ENCODE data around the gene KIF16B.

DNA sequence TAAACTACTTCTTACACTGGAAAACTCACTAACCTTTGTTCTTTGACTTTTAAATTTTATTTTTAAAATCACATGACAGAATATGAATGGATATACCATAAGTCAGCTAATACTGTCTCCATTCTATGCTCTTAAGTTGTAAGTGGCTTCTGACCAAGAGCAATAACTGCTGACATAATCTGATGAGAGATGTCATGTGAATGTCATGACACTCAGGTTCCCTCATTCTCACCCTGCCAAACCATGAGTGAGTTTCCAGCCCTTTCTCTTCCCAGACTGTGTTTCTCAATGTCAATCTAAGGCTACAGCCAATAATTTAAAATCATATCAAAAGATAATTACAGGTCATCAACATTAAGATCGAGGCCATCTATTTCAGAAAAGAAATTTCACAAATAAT, 39.7 kb downstream of the KIF16B start:
- TF ChIP-seq CTCF (IDR thresholded peaks at IDR 0.05) (no peak), POLR2A (IDR thresholded peaks at IDR 0.05) (no peak), EP300 (IDR thresholded peaks at IDR 0.05) (peak in 1 of 2 donors; percentile 35)
